ENCODE measurements around the gene NBPF20. TPM values are rescaled to one million over a fixed set of nuclear protein-coding genes. Genes with fewer than 3 reads are reported as not detected.
A peak's percentile ranks its signal among the peaks of the same experiment; 100 is the strongest.
"Not testable (repeated sequence)": the region's sequence is repeated elsewhere in the genome, so short reads cannot be mapped to it uniquely, and the experiment has no call there.

The NBPF20 gene
- total RNA-seq, 2 donors from 2014 or later, result 2.4 to 6.0 TPM

GRCh38 chr1:145459063-145459462 is 33.7 kb upstream of the NBPF20 start:
- not testable (repeated sequence) for ATAC-seq (ENCODE audit: insufficient number of reproducible peaks, low FRiP score, low read depth); H3K4me1 ChIP-seq (ENCODE audit: control insufficient read depth in 1 of 2, low read depth in 2 of 2); DNase-seq (ENCODE audit: low spot score)

GRCh38 chr1:145454824-145455177 is 29.4 kb upstream of the NBPF20 start:
- H3K27ac ChIP-seq; DNase-seq (ENCODE audit: low spot score); H3K9me3 ChIP-seq; H3K36me3 ChIP-seq; H3K4me3 ChIP-seq; H3K27me3 ChIP-seq (replicated peaks; ENCODE audit: insufficient read depth); H3K4me1 ChIP-seq (ENCODE audit: control insufficient read depth in 1 of 2, low read depth in 2 of 2); ATAC-seq (ENCODE audit: insufficient number of reproducible peaks, low FRiP score, low read depth): not testable (repeated sequence)

More at GRCh38 chr1:145459063-145459462, 33.7 kb upstream of the NBPF20 start:
- not testable (repeated sequence) for H3K27ac ChIP-seq; H3K27me3 ChIP-seq (replicated peaks; ENCODE audit: insufficient read depth); H3K36me3 ChIP-seq; H3K4me3 ChIP-seq; H3K9me3 ChIP-seq

- not testable (repeated sequence) for H3K4me3 ChIP-seq; H3K27me3 ChIP-seq (replicated peaks; ENCODE audit: insufficient read depth); H3K9me3 ChIP-seq; H3K4me1 ChIP-seq (ENCODE audit: control insufficient read depth in 1 of 2, low read depth in 2 of 2); DNase-seq (ENCODE audit: low spot score); H3K36me3 ChIP-seq; H3K27ac ChIP-seq; ATAC-seq (ENCODE audit: insufficient number of reproducible peaks, low FRiP score, low read depth)
These were observed 28.7 kb upstream of the NBPF20 start for GRCh38 chr1:145453873-145454823.

GRCh38 chr1:145452506-145452905 is 27.1 kb upstream of the NBPF20 start:
- not testable (repeated sequence) for H3K9me3 ChIP-seq; ATAC-seq (ENCODE audit: insufficient number of reproducible peaks, low FRiP score, low read depth); H3K4me1 ChIP-seq (ENCODE audit: control insufficient read depth in 1 of 2, low read depth in 2 of 2); H3K36me3 ChIP-seq; H3K27ac ChIP-seq; H3K4me3 ChIP-seq; H3K27me3 ChIP-seq (replicated peaks; ENCODE audit: insufficient read depth); DNase-seq (ENCODE audit: low spot score)

- H3K4me3 ChIP-seq; H3K27me3 ChIP-seq (replicated peaks; ENCODE audit: insufficient read depth); H3K9me3 ChIP-seq; ATAC-seq (ENCODE audit: insufficient number of reproducible peaks, low FRiP score, low read depth); H3K4me1 ChIP-seq (ENCODE audit: control insufficient read depth in 1 of 2, low read depth in 2 of 2); H3K27ac ChIP-seq; H3K36me3 ChIP-seq; DNase-seq (ENCODE audit: low spot score): not testable (repeated sequence)
These were observed 26.5 kb upstream of the NBPF20 start for GRCh38 chr1:145451914-145452313.

GRCh38 chr1:145445219-145445618 is 19.8 kb upstream of the NBPF20 start:
- not testable (repeated sequence) for H3K36me3 ChIP-seq; H3K4me3 ChIP-seq; H3K9me3 ChIP-seq; H3K27ac ChIP-seq; ATAC-seq (ENCODE audit: insufficient number of reproducible peaks, low FRiP score, low read depth); H3K27me3 ChIP-seq (replicated peaks; ENCODE audit: insufficient read depth); DNase-seq (ENCODE audit: low spot score); H3K4me1 ChIP-seq (ENCODE audit: control insufficient read depth in 1 of 2, low read depth in 2 of 2)

GRCh38 chr1:145442340-145442739 is 16.9 kb upstream of the NBPF20 start:
- not testable (repeated sequence) for H3K36me3 ChIP-seq; H3K27me3 ChIP-seq (replicated peaks; ENCODE audit: insufficient read depth); H3K27ac ChIP-seq; H3K4me1 ChIP-seq (ENCODE audit: control insufficient read depth in 1 of 2, low read depth in 2 of 2); DNase-seq (ENCODE audit: low spot score); ATAC-seq (ENCODE audit: insufficient number of reproducible peaks, low FRiP score, low read depth); H3K4me3 ChIP-seq; H3K9me3 ChIP-seq

- H3K4me3 ChIP-seq, result peak overlapping the region; percentile 62
- not testable (repeated sequence) for H3K4me1 ChIP-seq (ENCODE audit: control insufficient read depth in 1 of 2, low read depth in 2 of 2); H3K27me3 ChIP-seq (replicated peaks; ENCODE audit: insufficient read depth); H3K36me3 ChIP-seq; H3K27ac ChIP-seq; ATAC-seq (ENCODE audit: insufficient number of reproducible peaks, low FRiP score, low read depth); DNase-seq (ENCODE audit: low spot score); H3K9me3 ChIP-seq
These were observed 6.2 kb upstream of the NBPF20 start for GRCh38 chr1:145431363-145432256.

- not testable (repeated sequence) for H3K27me3 ChIP-seq (replicated peaks; ENCODE audit: insufficient read depth); ATAC-seq (ENCODE audit: insufficient number of reproducible peaks, low FRiP score, low read depth)
These were observed 5.4 kb upstream of the NBPF20 start for GRCh38 chr1:145430830-145431229.

GRCh38 chr1:145429329-145429728 is 3.9 kb upstream of the NBPF20 start:
- H3K27ac ChIP-seq; H3K27me3 ChIP-seq (replicated peaks; ENCODE audit: insufficient read depth); H3K9me3 ChIP-seq; DNase-seq (ENCODE audit: low spot score); H3K36me3 ChIP-seq; H3K4me1 ChIP-seq (ENCODE audit: control insufficient read depth in 1 of 2, low read depth in 2 of 2); H3K4me3 ChIP-seq; ATAC-seq (ENCODE audit: insufficient number of reproducible peaks, low FRiP score, low read depth): not testable (repeated sequence)

More at GRCh38 chr1:145430830-145431229, 5.4 kb upstream of the NBPF20 start:
- DNase-seq (ENCODE audit: low spot score); H3K4me3 ChIP-seq; H3K4me1 ChIP-seq (ENCODE audit: control insufficient read depth in 1 of 2, low read depth in 2 of 2); H3K27ac ChIP-seq; H3K36me3 ChIP-seq; H3K9me3 ChIP-seq: not testable (repeated sequence)

GRCh38 chr1:145424612-145425435 is 579 bp downstream of the NBPF20 start:
- ATAC-seq (ENCODE audit: insufficient number of reproducible peaks, low FRiP score, low read depth), result peak; percentile 43
- not testable (repeated sequence) for DNase-seq (ENCODE audit: low spot score); H3K27ac ChIP-seq; H3K27me3 ChIP-seq (replicated peaks; ENCODE audit: insufficient read depth); H3K36me3 ChIP-seq; H3K9me3 ChIP-seq; H3K4me1 ChIP-seq (ENCODE audit: control insufficient read depth in 1 of 2, low read depth in 2 of 2)
- peak overlapping the region; percentile 90 for H3K4me3 ChIP-seq
